GM12891 (cell line): ENCODE measurements around the gene COL12A1.

ENCODE experiments used
- PAX5 ChIP-seq: IDR thresholded peaks from 2 replicates; pipeline ENCODE4 v1.6.1; 2011; ENCODE audit warnings: low read length, moderate library complexity, mild to moderate bottlenecking; ENCODE audit not compliant: insufficient read depth, severe bottlenecking
- POLR2A ChIP-seq: IDR thresholded peaks from 2 replicates; pipeline ENCODE4 v1.6.1; 2011; ENCODE audit warnings: low read depth, low read length, control low read depth
- POLR2AphosphoS5 ChIP-seq: IDR thresholded peaks from 2 replicates; pipeline ENCODE4 v1.6.1; 2011; ENCODE audit warnings: low read depth, low read length, control low read depth
- POU2F2 ChIP-seq: IDR thresholded peaks from 2 replicates; pipeline ENCODE4 v1.6.1; 2011; ENCODE audit warnings: low read depth, mild to moderate bottlenecking, control low read depth, low read length, moderate library complexity
- SPI1 ChIP-seq: IDR thresholded peaks from 2 replicates; pipeline ENCODE4 v1.6.1; 2011; ENCODE audit warnings: low read depth, low read length, control low read depth
- TAF1 ChIP-seq: IDR thresholded peaks from 2 replicates; pipeline ENCODE4 v1.6.1; 2011; ENCODE audit warnings: low read depth, low read length, control low read depth

DNA sequence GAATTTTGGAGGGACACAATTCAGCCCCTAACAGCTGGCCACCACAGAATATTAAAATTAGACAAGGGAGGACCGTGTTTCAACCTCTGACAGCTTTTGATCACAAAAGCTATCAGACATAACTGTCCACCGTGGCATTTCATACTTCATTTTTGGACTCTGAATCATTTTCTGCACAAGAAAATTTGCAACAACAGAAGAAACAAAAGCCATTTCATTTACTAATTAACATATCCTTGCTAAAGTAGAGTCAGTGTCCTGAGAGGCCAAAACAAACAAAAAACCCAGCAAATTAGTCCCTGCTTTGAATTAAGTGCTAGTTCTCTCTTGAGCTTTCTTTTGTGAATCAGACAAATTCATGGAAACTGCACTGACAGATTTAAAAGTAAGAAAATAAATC, 17.6 kb upstream of the COL12A1 start:
- no peak for TF ChIP-seq POLR2A
- no peak for TF ChIP-seq POU2F2
- TF ChIP-seq TAF1: no peak
- no peak for TF ChIP-seq SPI1
- no peak for TF ChIP-seq POLR2AphosphoS5
- no peak for TF ChIP-seq PAX5
